HepG2 (cell line): ENCODE measurements around the gene MON1A. TPM values are rescaled to one million over a fixed set of nuclear protein-coding genes. Genes with fewer than 3 reads are reported as not detected.

Experiments
- ATAC-seq: fragments of 200-7000 bp; cut with Tn5 transposase; 3 replicates; pipeline ENCODE4 v1.9.1; 2020; ENCODE audit warnings: mild to moderate bottlenecking, moderate library complexity
- BruUV-seq: library from RNA; stranded (reverse); fragments of 400-500 nt; replicated peaks from 2 replicates; lab custom pipeline; 2021; lab: Mats Ljungman, UMichigan
- CTCF ChIA-PET: fragments of 300-600 bp; formaldehyde crosslinking; extraction: SDS; loops from one replicate; lab custom pipeline; 2021; ENCODE audit warnings: low total read pairs, inconsistent platforms, low intra/inter-chr PET ratio; lab: Yijun Ruan, JAX
- POLR2A ChIA-PET: fragments of 350-600 bp; sonication (Branson Sonifier 250); formaldehyde crosslinking; loops from one replicate; lab custom pipeline; 2020; ENCODE audit warnings: antibody characterized with exemption, inconsistent platforms; lab: Yijun Ruan, JAX
- DNase-seq: peaks from one replicate; pipeline ENCODE4 v3.0.0-alpha.2; 2015; ENCODE audit warnings: low spot score
- FAIRE-seq: peaks from 3 replicates; lab custom pipeline; 2011; peaks lifted over from hg19 to GRCh38; lab: Jason Lieb, UNC
- H2AFZ ChIP-seq: one replicate; pipeline ENCODE4 v1.6.1; 2011; ENCODE audit warnings: low read length, inconsistent platforms
- H3K27ac ChIP-seq: fragments of 300-600 bp; 3 replicates; pipeline ENCODE4 v1.8.0; 2011; ENCODE audit warnings: mixed run types, mild to moderate bottlenecking, mixed read lengths, low read length, inconsistent platforms; ENCODE audit not compliant: insufficient read depth; ENCODE audit errors: extremely low read length
- H3K27me3 ChIP-seq, 2 experiments: fragments of 200-600 bp in 1 of 2; 2 replicates in 1 of 2; 3 replicates in 1 of 2; pipeline versions ENCODE4 v1.6.0 to v1.8.0; 2011; ENCODE audit warnings: low read length in 2 of 2, mild to moderate bottlenecking in 2 of 2, moderate library complexity in 2 of 2, inconsistent platforms in 1 of 2; ENCODE audit not compliant: insufficient read depth in 2 of 2, control insufficient read depth in 1 of 2
- H3K36me3 ChIP-seq, 2 experiments: fragments of 200-600 bp in 1 of 2; replicated peaks in 1 of 2; 2 replicates in 1 of 2; 3 replicates in 1 of 2; pipeline versions ENCODE4 v1.5.1 to v1.8.0; 2011; ENCODE audit warnings: low read length in 2 of 2, inconsistent platforms in 1 of 2; ENCODE audit not compliant: insufficient read depth in 2 of 2, control insufficient read depth in 1 of 2
- H3K4me1 ChIP-seq: 2 replicates; pipeline ENCODE4 v1.5.1; 2012; ENCODE audit warnings: low read length, inconsistent platforms; ENCODE audit not compliant: insufficient read depth
- H3K4me2 ChIP-seq: 2 replicates; pipeline ENCODE4 v1.6.0; 2011; ENCODE audit warnings: low read depth, low read length, inconsistent platforms
- H3K4me3 ChIP-seq, 3 experiments: fragments of 200-600 bp in 1 of 3; sonication (generic), shearing (Covaris generic) in 1 of 3; replicated peaks in 1 of 3; 2 replicates each; pipeline ENCODE4 v1.5.1; 2011 to 2016; ENCODE audit warnings: low read length in 3 of 3, inconsistent platforms in 2 of 3, low read depth in 2 of 3, mild to moderate bottlenecking in 2 of 3, control low read depth in 1 of 3, mixed read lengths in 1 of 3; ENCODE audit not compliant: insufficient read depth in 1 of 3
- H3K79me2 ChIP-seq: one replicate; pipeline ENCODE4 v1.6.1; 2011; ENCODE audit warnings: low read length, inconsistent platforms; ENCODE audit not compliant: insufficient read depth
- H3K9ac ChIP-seq: 2 replicates; pipeline ENCODE4 v1.6.0; 2011; ENCODE audit warnings: mild to moderate bottlenecking, low read depth, low read length, inconsistent platforms; ENCODE audit not compliant: insufficient read depth
- H3K9me3 ChIP-seq: 2 replicates; pipeline ENCODE4 v1.5.1; 2012; ENCODE audit warnings: mild to moderate bottlenecking, low read length
- H4K20me1 ChIP-seq: 2 replicates; pipeline ENCODE4 v1.6.0; 2011; ENCODE audit warnings: inconsistent platforms, mild to moderate bottlenecking, low read length, moderate library complexity; ENCODE audit not compliant: insufficient read depth
- E2F1 ChIP-seq: sonication (generic); formaldehyde crosslinking; IDR thresholded peaks from 2 replicates; pipeline ENCODE4 v1.5.0; 2020; ENCODE audit warnings: missing genetic modification reagents
- MBNL3 ChIP-seq: fragments of 250-450 bp; sonication (Bioruptor Pico); conservative IDR thresholded peaks from 2 replicates; pipeline ENCODE4 v1.8.0; 2022; ENCODE audit warnings: mild to moderate bottlenecking, inconsistent platforms
- RFX1 ChIP-seq: fragments of 450-650 bp; IDR thresholded peaks from 2 replicates; pipeline ENCODE4 v1.6.1; 2017
- RFX3 ChIP-seq: IDR thresholded peaks from 2 replicates; pipeline ENCODE4 v1.6.1; 2016; ENCODE audit warnings: missing biosample characterization, missing genetic modification reagents
- TAF1 ChIP-seq: sonication (generic); formaldehyde crosslinking; IDR thresholded peaks from 2 replicates; pipeline ENCODE4 v1.4.0; 2020; ENCODE audit warnings: missing genetic modification reagents
- ZFP91 ChIP-seq: sonication (generic); formaldehyde crosslinking; IDR thresholded peaks from 2 replicates; pipeline ENCODE4 v1.9.0; 2022; ENCODE audit warnings: missing genetic modification reagents, mild to moderate bottlenecking, borderline replicate concordance
- ZNF614 ChIP-seq: IDR thresholded peaks from 2 replicates; pipeline ENCODE4 v1.6.1; 2018; ENCODE audit warnings: missing biosample characterization, missing genetic modification reagents, inconsistent platforms, borderline replicate concordance
- ZSCAN5A ChIP-seq: sonication (generic); formaldehyde crosslinking; IDR thresholded peaks from 2 replicates; pipeline ENCODE4 v1.8.0; 2022; ENCODE audit warnings: mild to moderate bottlenecking, missing genetic modification reagents, borderline replicate concordance
- WGBS: methylation state at CpG from one replicate; pipeline ENCODE4 v1.1.6; 2017; ENCODE audit warnings: low lambda C conversion rate; 5-methylcytosine and 5-hydroxymethylcytosine counted together
- in situ Hi-C: cut with HindIII; loops from 2 replicates; pipeline ENCODE4 v1.10.0; 2017; ENCODE audit warnings: low pct_unique_long_range_greater_than_20kb; ENCODE audit not compliant: extremely low pct_ligation_motif_present
- intact Hi-C: fragments of 100-400 bp; cut with micrococcal nuclease; formaldehyde crosslinking; loops from one replicate; pipeline ENCODE4 v1.10.0; 2022; ENCODE audit not compliant: unreplicated experiment
- polyA plus RNA-seq, 8 experiments: library from polyadenylated mRNA; depleted of rRNA in 3 of 8; stranded (reverse) in 7 of 8; unstranded in 1 of 8; fragments of >200 nt; fragmentation: Illumina TruSeq in 4 of 8; extraction: Trizol in 4 of 8; gene quantifications; 2 replicates each; pipeline versions ENCODE4 v1.2.1 to v1.2.3, GENCODE V29; 2011 to 2016; ENCODE audit warnings: low read depth in 4 of 8, missing spikeins in 1 of 8, mixed read lengths in 1 of 8; ENCODE audit not compliant: insufficient read depth in 1 of 8
- total RNA-seq, 5 experiments: library from RNA; depleted of rRNA; stranded (reverse); fragments of >200 nt; fragmentation: Illumina TruSeq; extraction: Trizol; gene quantifications; 2 replicates each; pipeline ENCODE4 v1.2.3, GENCODE V29; 2016; ENCODE audit warnings: low read depth in 1 of 5

MON1A gene
- total and polyA plus RNA-seq, 2 of the 13 experiments (the other 11 are each of a cell fraction or from before 2014, with no cell fraction given) = 4.6 to 9.0 TPM

- TF ChIP-seq E2F1 (CRISPR knock-in tag) (no peak), ZFP91 (no peak), MBNL3 (CRISPR knock-in tag) (no peak)
- TF ChIP-seq, all 625 proteins: peak for 3
Measured at GRCh38 chr3:49882166-49882565, 47.4 kb downstream of the MON1A start (continued).

- in situ Hi-C loops = no loop called here
- 24% methylated on average over 3 of the region's 6 CpGs for WGBS
- DNase-seq (no peak), FAIRE-seq (no peak), ATAC-seq (peak; percentile 15; the same call in 2 of the 3 replicates)
- Histone ChIP-seq H4K20me1 (no peaks in the 10 kb centered on the region), H3K9me3 (no peaks in the 10 kb centered on the region), H3K9ac (no peak overlapping the region), H2AFZ (no peak overlapping the region), H3K4me2 (no peak overlapping the region), H3K4me1 (peaks cover 42% of the 10 kb centered on the region), H3K79me2 (no peaks in the 10 kb centered on the region), H3K27ac (no peak overlapping the region), H3K36me3 (no peaks in the 10 kb centered on the region)
- ChIA-PET CTCF (no interaction called here), POLR2A (interaction anchor here (1.2 kb wide), 1 partner anchor 36 kb away, joined by 3 read pairs; no protein-coding TSS in a partner anchor)
- no TSS peak for BruUV-seq
- TF ChIP-seq ZNF614 = no peak
- TF ChIP-seq RFX3 = peak; percentile 44; the same call in 1 of the 2 replicates
- no peak for TF ChIP-seq ZSCAN5A (CRISPR knock-in tag)
- no peak for TF ChIP-seq TAF1 (CRISPR knock-in tag)
- TF ChIP-seq RFX1 = peak; percentile 24; the same call in 1 of the 2 replicates
- TF ChIP-seq, all 625 proteins: peak for 2
- H3K4me3 ChIP-seq = no peak overlapping the region; a peak in 1 of 6 replicates
- peaks cover 0 to 15% of the 10 kb centered on the region in 2 experiments; a peak in 1 of 5 replicates for H3K27me3 ChIP-seq
- intact Hi-C loops = no loop called here
Measured at GRCh38 chr3:49880581-49881315, 48.9 kb downstream of the MON1A start.
